ENCODE results near the gene LINC00237.

The LINC00237 gene

GRCh38 chr20:21106171-21107017 is at the start of gene LINC00237:
Gene LINC00237 (minus strand): TSS chr20:21106358.
- no peak for DNase-seq (ENCODE audit: low read depth, low spot score)

- no peak for DNase-seq (ENCODE audit: low read depth, low spot score)
These were observed 49.1 kb upstream of the LINC00237 start for GRCh38 chr20:21155268-21155667.

GRCh38 chr20:21154692-21155091 is 48.5 kb upstream of the LINC00237 start:
- DNase-seq (ENCODE audit: low read depth, low spot score) = no peak

DNA sequence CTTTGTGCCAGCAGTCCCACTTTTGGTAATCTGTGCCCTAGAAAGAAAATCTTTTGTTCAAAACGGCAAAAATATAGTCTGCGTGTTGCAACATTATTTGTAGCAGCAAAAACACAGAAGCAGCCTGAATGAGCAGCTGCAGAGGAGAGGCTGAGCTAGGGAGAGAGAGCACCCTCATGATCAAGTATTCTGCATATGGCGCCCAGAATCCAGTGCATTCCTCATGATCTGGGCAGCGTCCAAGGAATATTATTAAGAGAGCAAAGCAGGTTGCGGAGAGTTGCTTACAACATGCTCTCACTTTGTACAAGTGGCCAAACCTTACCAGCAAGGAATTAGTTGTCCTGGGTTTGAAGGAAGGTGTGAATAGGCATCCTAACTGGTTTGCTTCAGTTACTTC is 45.6 kb upstream of the LINC00237 start:
- no peak for DNase-seq (ENCODE audit: low read depth, low spot score)

- DNase-seq (ENCODE audit: low read depth, low spot score) = no peak
These were observed 43.2 kb upstream of the LINC00237 start for GRCh38 chr20:21149344-21149743.

- DNase-seq (ENCODE audit: low read depth, low spot score) = no peak
These were observed 41.4 kb upstream of the LINC00237 start for GRCh38 chr20:21147593-21147992.

DNA sequence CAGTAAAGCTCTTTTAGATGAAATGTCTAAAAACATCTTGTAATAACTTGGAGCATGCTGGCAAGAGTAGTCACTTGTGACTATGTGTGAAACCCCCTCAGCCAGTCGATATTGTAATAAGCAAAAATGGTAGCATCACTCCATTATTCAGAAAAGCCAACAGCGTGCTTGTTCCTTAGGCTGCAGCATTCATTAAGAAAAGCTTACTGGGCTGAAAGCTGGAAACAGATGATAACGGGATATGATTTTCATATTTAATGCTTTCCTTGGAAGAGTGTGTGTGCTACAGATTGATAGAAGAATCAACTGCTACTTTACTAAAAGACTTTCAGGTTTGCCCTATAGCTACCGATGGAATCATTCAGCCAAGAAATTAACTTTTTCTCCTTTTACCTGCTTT is 40.1 kb upstream of the LINC00237 start:
- no peak for DNase-seq (ENCODE audit: low read depth, low spot score)

GRCh38 chr20:21145424-21145823 is 39.3 kb upstream of the LINC00237 start:
- DNase-seq (ENCODE audit: low read depth, low spot score) = no peak

DNA sequence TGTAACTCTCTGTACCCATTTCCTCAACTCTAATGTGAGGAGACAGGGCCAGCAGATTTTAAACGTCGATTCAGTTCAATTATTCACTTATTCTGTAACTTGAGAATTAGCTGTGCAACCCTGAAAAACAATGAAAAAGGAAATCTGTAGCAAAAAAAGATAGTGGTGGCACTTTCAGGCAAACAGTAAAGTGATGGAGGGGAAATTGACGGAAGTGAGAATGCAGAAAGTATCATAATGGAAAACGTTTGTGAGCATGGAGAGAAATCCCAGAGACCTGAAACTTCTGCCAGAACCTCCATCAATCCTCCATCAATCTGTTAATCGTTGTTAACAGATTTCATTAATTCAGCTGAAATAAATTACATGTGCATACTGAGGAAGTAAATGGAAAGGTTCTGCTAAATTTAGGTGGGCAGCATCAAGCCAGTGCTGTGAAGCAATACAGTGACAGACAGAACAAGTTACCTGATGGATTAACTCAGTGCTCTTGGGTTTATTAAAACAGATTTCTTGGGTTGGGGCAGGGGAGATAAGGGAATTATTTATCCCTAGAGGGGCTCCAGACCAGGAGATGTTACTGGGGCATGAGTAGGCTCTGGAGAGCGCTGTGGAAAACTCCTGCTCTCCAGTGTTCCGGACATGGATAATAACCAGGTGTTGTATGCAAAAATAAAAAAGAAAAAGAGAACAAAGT is 37.2 kb upstream of the LINC00237 start:
- DNase-seq (ENCODE audit: low read depth, low spot score) = no peak

DNA sequence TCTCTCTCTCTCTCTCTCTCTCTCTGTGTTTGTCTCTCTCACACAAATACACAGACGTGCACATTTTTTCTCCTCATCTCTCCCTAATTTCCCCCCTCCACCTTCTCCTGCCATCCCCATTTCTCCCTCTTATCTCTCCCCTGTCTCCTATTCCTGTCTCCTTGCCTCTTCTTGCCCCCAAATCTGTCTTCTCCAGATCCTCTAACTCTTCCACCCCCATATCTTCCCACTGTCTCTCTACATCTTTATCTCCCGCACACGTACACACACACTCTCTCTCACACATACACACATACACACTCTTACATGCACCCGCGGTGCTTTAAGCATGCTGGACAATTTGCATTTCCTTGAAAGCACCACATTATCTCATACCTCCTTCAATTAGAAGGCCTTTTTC is 35.7 kb upstream of the LINC00237 start:
- DNase-seq (ENCODE audit: low read depth, low spot score) = no peak

- no peak for DNase-seq (ENCODE audit: low read depth, low spot score)
These were observed 33.9 kb upstream of the LINC00237 start for GRCh38 chr20:21139881-21140566.

GRCh38 chr20:21137078-21137477 is 30.9 kb upstream of the LINC00237 start:
- DNase-seq (ENCODE audit: low read depth, low spot score) = no peak

DNA sequence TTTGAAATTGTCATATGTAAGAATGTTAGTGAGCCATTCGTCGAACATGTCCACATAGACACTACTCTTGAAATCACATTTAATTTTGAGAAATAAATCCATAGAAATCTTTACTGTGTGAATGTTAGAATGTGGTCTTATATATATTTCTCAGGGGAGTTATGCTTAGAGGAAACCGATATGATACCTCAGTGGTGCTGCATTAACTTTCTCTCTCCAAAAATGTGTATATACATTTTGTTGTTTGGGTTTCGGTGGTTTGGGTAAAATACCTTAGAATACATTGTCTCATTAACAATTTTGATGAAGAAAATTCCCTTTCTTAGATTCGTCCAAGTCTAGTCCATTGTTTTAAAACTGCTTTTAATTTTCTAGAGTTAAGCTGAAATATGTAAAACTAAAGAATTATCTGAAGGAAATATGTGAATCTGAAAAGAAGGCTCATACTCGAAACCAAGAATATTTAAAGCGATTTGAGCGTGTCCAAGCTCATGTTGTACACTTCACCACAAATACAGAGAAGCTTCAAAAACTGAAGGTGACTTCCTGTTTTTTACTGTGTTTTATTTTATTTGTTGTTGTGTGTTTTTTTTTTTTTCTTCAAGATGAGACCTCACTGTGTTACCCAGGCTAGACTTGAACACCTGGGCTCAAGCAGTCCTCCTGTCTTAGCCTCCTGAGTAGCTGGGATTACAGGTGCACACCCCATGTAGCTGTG is 30.0 kb upstream of the LINC00237 start:
- DNase-seq (ENCODE audit: low read depth, low spot score) = no peak

DNA sequence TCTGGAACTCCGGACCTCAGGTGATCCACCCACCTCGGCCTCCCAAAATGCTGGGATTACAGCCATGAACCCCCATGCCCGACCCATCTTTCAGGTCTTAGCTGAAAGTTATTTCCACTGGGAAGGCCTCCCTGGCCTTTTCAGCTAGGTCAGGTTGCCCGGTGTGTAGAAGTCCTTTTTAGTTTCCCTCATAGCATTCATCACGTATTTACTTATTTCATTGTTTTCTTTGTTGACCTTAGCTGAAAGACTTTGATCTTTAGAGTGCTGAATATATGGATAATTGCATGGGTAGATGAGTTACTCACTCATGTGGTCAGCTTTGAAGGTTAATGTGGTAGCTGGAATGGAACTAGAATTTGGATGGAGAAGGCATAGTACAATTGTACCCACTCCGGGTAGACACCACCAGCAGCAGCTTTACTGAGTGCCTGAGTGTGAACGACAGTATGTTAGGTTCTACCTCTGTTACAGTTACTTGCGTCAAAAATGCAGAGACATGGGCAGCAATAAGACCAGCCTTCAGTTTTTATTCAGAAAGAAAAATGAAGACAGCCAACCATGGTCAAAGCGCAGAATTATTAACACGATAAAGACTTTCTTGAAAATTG is 28.8 kb upstream of the LINC00237 start:
- no peak for DNase-seq (ENCODE audit: low read depth, low spot score)

- no peak for DNase-seq (ENCODE audit: low read depth, low spot score)
These were observed 27.9 kb upstream of the LINC00237 start for GRCh38 chr20:21133917-21134622.

DNA sequence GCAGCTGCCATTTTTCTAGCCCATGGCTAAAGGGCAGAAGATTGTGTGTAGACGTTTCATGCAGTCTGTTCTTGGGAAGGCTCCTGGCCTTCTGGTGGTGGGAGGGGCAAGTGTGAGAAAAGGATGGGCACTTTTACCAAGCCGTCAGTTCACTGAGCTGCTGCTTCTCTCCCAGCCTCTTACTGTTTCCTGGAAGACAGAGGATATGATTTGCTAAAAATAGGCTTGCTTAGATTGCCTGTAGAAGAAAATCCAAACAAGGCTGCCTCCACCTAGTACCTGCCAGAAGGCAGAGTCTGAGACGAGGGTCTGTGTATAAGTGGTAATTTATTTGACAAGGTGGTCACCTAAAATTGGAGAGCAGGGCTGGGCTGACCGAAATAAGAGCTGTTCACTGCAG is 27.2 kb upstream of the LINC00237 start:
- DNase-seq (ENCODE audit: low read depth, low spot score) = no peak

GRCh38 chr20:21129861-21130260 is 23.7 kb upstream of the LINC00237 start:
- DNase-seq (ENCODE audit: low read depth, low spot score) = no peak

GRCh38 chr20:21127201-21127981 is 21.2 kb upstream of the LINC00237 start:
- DNase-seq (ENCODE audit: low read depth, low spot score) = no peak

GRCh38 chr20:21126581-21126870 is 20.4 kb upstream of the LINC00237 start:
- DNase-seq (ENCODE audit: low read depth, low spot score) = no peak

Data from activated naive CD8-positive, alpha-beta T cell treated with anti-CD3 and anti-CD28 coated beads, Interleukin-2, amount 50 U/mL, for 16 hours (primary cell).